IPS-20b (cell line): ENCODE results near the gene PMAIP1.

Experiments used
- H3K27ac ChIP-seq: one replicate; pipeline ENCODE4 v1.5.1; 2013; ENCODE audit warnings: low read length
- H3K27me3 ChIP-seq: 2 replicates; pipeline ENCODE4 v1.6.1; 2013; ENCODE audit warnings: mild to moderate bottlenecking, low read length, inconsistent platforms; ENCODE audit not compliant: insufficient read depth
- H3K36me3 ChIP-seq: 2 replicates; pipeline ENCODE4 v1.6.1; 2013; ENCODE audit warnings: low read depth, mild to moderate bottlenecking, inconsistent platforms, low read length, moderate library complexity; ENCODE audit not compliant: insufficient read depth
- H3K4me1 ChIP-seq: 2 replicates; pipeline ENCODE4 v1.6.1; 2013; ENCODE audit warnings: mild to moderate bottlenecking, control low read depth, inconsistent platforms, low read length, moderate library complexity; ENCODE audit not compliant: insufficient read depth
- H3K4me3 ChIP-seq: 2 replicates; pipeline ENCODE4 v1.5.1; 2013; ENCODE audit warnings: mild to moderate bottlenecking, low read length, inconsistent platforms
- H3K9ac ChIP-seq: 2 replicates; pipeline ENCODE4 v1.6.1; 2013; ENCODE audit warnings: low read depth, mild to moderate bottlenecking, inconsistent platforms, low read length, moderate library complexity
- H3K9me3 ChIP-seq: 2 replicates; pipeline ENCODE4 v1.6.1; 2013; ENCODE audit warnings: mild to moderate bottlenecking, low read depth, low read length, inconsistent platforms; ENCODE audit not compliant: insufficient read depth

The PMAIP1 gene

GRCh38 chr18:59906203-59906602 lies 6.4 kb downstream of the PMAIP1 start:
- H3K27me3 ChIP-seq: peaks cover 5% of the 10 kb centered on the region; the same call in 1 of the 2 replicates
- H3K4me3 ChIP-seq: no peak overlapping the region
- no peaks in the 10 kb centered on the region for H3K9me3 ChIP-seq
- H3K36me3 ChIP-seq: peaks cover 35% of the 10 kb centered on the region
- H3K4me1 ChIP-seq: peaks cover 29% of the 10 kb centered on the region; the same call in 1 of the 2 replicates
- H3K9ac ChIP-seq: no peak overlapping the region
- H3K27ac ChIP-seq: no peak overlapping the region

GRCh38 chr18:59907172-59907571 lies 7.4 kb downstream of the PMAIP1 start:
- H3K4me3 ChIP-seq: no peak overlapping the region
- no peak overlapping the region for H3K27ac ChIP-seq
- peaks cover 29% of the 10 kb centered on the region; the same call in 1 of the 2 replicates for H3K4me1 ChIP-seq
- peaks cover 25% of the 10 kb centered on the region for H3K36me3 ChIP-seq
- no peaks in the 10 kb centered on the region for H3K9me3 ChIP-seq
- H3K9ac ChIP-seq: no peak overlapping the region
- H3K27me3 ChIP-seq: no peaks in the 10 kb centered on the region

- Histone ChIP-seq H3K4me1 (peaks cover 29% of the 10 kb centered on the region; the same call in 1 of the 2 replicates), H3K36me3 (peaks cover 20% of the 10 kb centered on the region), H3K4me3 (no peak overlapping the region), H3K27ac (no peak overlapping the region), H3K27me3 (no peaks in the 10 kb centered on the region), H3K9ac (no peak overlapping the region), H3K9me3 (no peaks in the 10 kb centered on the region)
Measured at GRCh38 chr18:59907660-59908059, 7.9 kb downstream of the PMAIP1 start.

- H3K4me3 ChIP-seq: peak overlapping the region; percentile 12; the same call in 1 of the 2 replicates
- H3K36me3 ChIP-seq: peaks cover 9% of the 10 kb centered on the region
- H3K9ac ChIP-seq: peak overlapping the region; percentile 16; the same call in 1 of the 2 replicates
- peak overlapping the region; percentile 16 for H3K27ac ChIP-seq
- peaks cover 29% of the 10 kb centered on the region; the same call in 1 of the 2 replicates for H3K4me1 ChIP-seq
- no peaks in the 10 kb centered on the region for H3K27me3 ChIP-seq
- no peaks in the 10 kb centered on the region for H3K9me3 ChIP-seq
Measured at GRCh38 chr18:59908799-59909198, 9.0 kb downstream of the PMAIP1 start.

GRCh38 chr18:59909289-59910036 lies 9.7 kb downstream of the PMAIP1 start:
- no peaks in the 10 kb centered on the region for H3K9me3 ChIP-seq
- H3K4me3 ChIP-seq: peak overlapping the region; percentile 12; the same call in 1 of the 2 replicates
- H3K36me3 ChIP-seq: peaks cover 2% of the 10 kb centered on the region; the same call in 1 of the 2 replicates
- no peak overlapping the region for H3K27ac ChIP-seq
- peaks cover 28% of the 10 kb centered on the region; the same call in 1 of the 2 replicates for H3K4me1 ChIP-seq
- H3K9ac ChIP-seq: peak overlapping the region; percentile 16; the same call in 1 of the 2 replicates
- H3K27me3 ChIP-seq: no peaks in the 10 kb centered on the region

- Histone ChIP-seq H3K4me3 (no peak overlapping the region), H3K27ac (no peak overlapping the region), H3K27me3 (no peaks in the 10 kb centered on the region), H3K9ac (no peak overlapping the region), H3K9me3 (no peaks in the 10 kb centered on the region), H3K4me1 (peaks cover 16% of the 10 kb centered on the region; the same call in 1 of the 2 replicates), H3K36me3 (no peaks in the 10 kb centered on the region)
Measured at GRCh38 chr18:59910967-59911366, 11.2 kb downstream of the PMAIP1 start.

- no peak overlapping the region for H3K27ac ChIP-seq
- peaks cover 14% of the 10 kb centered on the region; the same call in 1 of the 2 replicates for H3K4me1 ChIP-seq
- no peak overlapping the region for H3K4me3 ChIP-seq
- no peaks in the 10 kb centered on the region for H3K9me3 ChIP-seq
- no peaks in the 10 kb centered on the region for H3K27me3 ChIP-seq
- H3K36me3 ChIP-seq: no peaks in the 10 kb centered on the region
- no peak overlapping the region for H3K9ac ChIP-seq
Measured at GRCh38 chr18:59911600-59911999, 11.8 kb downstream of the PMAIP1 start.

GRCh38 chr18:59912007-59912550 lies 12.3 kb downstream of the PMAIP1 start:
- Histone ChIP-seq H3K9ac (no peak overlapping the region), H3K4me3 (no peak overlapping the region), H3K36me3 (no peaks in the 10 kb centered on the region), H3K4me1 (peaks cover 14% of the 10 kb centered on the region; the same call in 1 of the 2 replicates), H3K27ac (no peak overlapping the region), H3K9me3 (no peaks in the 10 kb centered on the region), H3K27me3 (no peaks in the 10 kb centered on the region)

- no peak overlapping the region for H3K4me3 ChIP-seq
- no peak overlapping the region for H3K27ac ChIP-seq
- H3K4me1 ChIP-seq: no peaks in the 10 kb centered on the region; the same call in 1 of the 2 replicates
- H3K9ac ChIP-seq: no peak overlapping the region
- H3K9me3 ChIP-seq: no peaks in the 10 kb centered on the region
- H3K27me3 ChIP-seq: no peaks in the 10 kb centered on the region
- no peaks in the 10 kb centered on the region for H3K36me3 ChIP-seq
Measured at GRCh38 chr18:59915606-59916005, 15.8 kb downstream of the PMAIP1 start.

- Histone ChIP-seq H3K4me3 (no peak overlapping the region), H3K9ac (no peak overlapping the region), H3K36me3 (no peaks in the 10 kb centered on the region), H3K4me1 (no peaks in the 10 kb centered on the region; the same call in 1 of the 2 replicates), H3K9me3 (no peaks in the 10 kb centered on the region), H3K27me3 (no peaks in the 10 kb centered on the region), H3K27ac (no peak overlapping the region)
Measured at GRCh38 chr18:59916746-59917145, 16.9 kb downstream of the PMAIP1 start.

- Histone ChIP-seq H3K9me3 (no peaks in the 10 kb centered on the region), H3K36me3 (no peaks in the 10 kb centered on the region), H3K27me3 (no peaks in the 10 kb centered on the region), H3K4me3 (no peak overlapping the region), H3K27ac (no peak overlapping the region), H3K4me1 (no peaks in the 10 kb centered on the region; the same call in 1 of the 2 replicates), H3K9ac (0 out of 2 replicates have a peak overlapping the region, but pooled peaks have one; percentile 37)
Measured at GRCh38 chr18:59917422-59917821, 17.6 kb downstream of the PMAIP1 start.

GRCh38 chr18:59918320-59918755 lies 18.5 kb downstream of the PMAIP1 start:
- H3K36me3 ChIP-seq: no peaks in the 10 kb centered on the region
- no peak overlapping the region for H3K27ac ChIP-seq
- no peaks in the 10 kb centered on the region for H3K9me3 ChIP-seq
- H3K27me3 ChIP-seq: no peaks in the 10 kb centered on the region
- no peak overlapping the region for H3K4me3 ChIP-seq
- H3K9ac ChIP-seq: no peak overlapping the region
- no peaks in the 10 kb centered on the region; the same call in 1 of the 2 replicates for H3K4me1 ChIP-seq
